GM19452 (cell line): ENCODE data around the gene PRKCZ.

Experiments used
- ATAC-seq: cut with Tn5 transposase; IDR thresholded peaks from one replicate; pipeline ENCODE4 v1.9.1; 2021; ENCODE audit not compliant: unreplicated experiment

PRKCZ gene

DNA sequence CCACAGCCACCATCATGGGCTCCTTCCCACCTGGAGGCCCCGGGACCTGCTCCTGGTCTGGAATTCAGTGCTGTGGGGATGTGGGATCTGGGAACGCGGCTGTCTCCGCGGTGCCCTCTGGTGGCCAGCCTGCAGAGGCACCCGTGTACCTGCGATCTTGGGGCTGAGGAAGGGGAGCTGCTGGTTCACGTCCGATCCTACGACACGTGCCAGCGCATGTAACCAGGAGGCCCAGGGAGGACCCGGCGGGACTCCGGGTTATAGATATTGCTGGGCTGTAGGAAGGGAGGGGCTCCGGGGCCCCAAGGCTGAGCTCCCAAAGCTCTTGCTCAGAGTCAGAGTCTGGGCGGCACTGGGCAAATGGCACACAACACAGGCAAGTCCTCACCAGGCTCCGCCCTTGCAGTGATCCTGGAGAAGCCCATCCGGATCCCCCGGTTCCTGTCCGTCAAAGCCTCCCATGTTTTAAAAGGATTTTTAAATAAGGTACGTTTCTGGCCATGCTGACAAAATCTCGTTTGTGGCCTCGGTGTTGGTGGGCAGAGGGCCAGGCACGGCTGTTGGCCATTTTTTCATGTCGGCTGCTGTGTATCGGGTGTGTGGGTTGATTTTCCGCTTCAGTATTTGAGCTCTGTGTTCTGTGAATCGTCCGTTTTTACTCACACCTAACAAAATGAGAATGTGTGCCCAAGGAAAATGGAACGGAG is 124.3 kb downstream of the PRKCZ start:
- no peak for ATAC-seq

DNA sequence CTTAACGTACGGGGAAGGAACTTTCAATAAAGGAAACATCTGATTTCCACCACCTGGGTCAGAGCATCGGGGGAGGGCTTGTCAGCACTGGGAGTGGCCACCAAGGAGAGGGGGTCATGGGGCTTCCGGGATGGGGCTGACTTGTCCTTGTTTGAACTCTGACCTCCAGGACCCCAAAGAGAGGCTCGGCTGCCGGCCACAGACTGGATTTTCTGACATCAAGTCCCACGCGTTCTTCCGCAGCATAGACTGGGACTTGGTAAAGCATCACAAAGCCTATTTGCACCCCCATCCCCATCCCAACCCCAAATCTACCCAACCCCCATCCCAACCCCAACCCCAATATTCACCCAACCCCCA is 124.8 kb downstream of the PRKCZ start:
- no peak for ATAC-seq

- no peak for ATAC-seq
Measured at GRCh38 chr1:2175681-2176454, 125.7 kb downstream of the PRKCZ start.

- ATAC-seq, result no peak
Measured at GRCh38 chr1:2176615-2177014, 126.4 kb downstream of the PRKCZ start.

DNA sequence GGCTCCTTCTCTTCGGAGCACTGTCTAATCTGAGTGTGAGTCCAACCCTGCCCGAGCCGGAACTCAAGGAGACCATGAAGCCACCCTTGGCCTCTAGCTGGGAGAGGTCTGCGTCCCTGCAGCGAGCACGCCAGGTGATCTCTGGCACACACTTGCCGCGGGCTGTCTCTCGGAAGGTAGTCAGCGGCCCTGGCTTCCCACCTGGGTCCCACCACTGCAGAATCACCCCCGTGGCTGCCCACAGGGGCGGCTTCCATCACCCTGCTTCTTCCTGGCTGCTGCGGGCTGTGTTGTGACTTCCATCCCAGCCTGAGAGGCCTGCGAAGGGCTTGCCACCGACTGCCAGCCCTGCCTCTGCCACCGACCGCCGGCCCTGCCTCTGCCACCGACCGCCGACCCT is 127.3 kb downstream of the PRKCZ start:
- ATAC-seq, result no peak

GRCh38 chr1:2177946-2178538 is 127.8 kb downstream of the PRKCZ start:
- no peak for ATAC-seq

DNA sequence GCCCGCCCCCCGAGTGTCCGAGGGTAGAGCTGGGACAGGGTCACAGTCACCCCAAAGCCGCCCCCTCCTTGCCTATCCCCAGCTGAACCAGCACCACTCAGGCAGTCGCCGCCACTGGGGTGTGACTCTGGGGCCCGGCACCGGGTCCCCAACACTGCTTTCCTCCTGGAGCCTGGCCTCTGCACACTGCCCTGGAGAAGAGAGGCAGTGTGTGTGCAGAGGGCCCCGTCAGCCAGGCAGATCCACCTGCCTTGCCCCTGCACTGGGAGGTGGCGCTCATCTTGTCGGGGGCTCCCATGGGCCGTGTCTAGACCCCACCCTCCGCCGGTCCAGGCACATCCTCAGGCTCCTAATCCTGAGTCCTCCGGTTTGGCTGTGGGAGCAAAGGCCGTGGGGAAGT is 128.7 kb downstream of the PRKCZ start:
- ATAC-seq, result no peak

DNA sequence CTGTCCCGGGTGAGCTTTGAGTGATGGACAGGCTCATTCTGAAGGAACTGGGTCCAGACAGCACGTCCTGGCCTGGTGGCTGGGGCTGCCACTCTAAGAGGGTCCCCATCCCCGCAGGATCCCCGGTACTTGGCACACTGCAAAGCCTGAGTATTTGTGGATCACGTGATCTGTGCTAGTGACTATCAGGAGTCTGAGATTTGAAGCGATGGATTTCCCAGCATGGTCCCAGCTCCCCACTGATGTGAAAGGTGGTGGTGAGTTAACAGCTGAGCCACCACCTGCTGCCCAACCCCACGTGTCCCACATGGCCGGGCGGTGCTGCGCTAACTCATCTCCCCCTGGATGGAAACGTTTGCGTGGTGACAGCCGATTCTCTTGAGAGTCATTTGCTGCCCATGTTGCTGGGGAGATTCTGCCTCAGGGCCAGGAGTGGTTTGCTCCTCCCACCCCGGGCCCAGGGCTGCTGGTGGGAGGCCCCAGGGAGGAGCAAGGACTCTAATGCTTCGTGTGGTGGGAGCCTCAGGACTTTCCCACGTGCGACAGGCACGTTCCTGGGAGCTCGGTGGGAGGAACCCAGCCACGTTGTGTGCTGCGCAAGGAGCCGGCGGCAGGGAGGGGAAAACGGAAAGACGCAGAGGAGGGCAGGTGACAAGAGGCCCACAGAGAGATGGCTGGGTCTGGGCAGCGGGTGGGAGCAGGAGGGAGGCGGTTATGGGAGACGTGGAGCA is 129.2 kb downstream of the PRKCZ start:
- ATAC-seq, result no peak

DNA sequence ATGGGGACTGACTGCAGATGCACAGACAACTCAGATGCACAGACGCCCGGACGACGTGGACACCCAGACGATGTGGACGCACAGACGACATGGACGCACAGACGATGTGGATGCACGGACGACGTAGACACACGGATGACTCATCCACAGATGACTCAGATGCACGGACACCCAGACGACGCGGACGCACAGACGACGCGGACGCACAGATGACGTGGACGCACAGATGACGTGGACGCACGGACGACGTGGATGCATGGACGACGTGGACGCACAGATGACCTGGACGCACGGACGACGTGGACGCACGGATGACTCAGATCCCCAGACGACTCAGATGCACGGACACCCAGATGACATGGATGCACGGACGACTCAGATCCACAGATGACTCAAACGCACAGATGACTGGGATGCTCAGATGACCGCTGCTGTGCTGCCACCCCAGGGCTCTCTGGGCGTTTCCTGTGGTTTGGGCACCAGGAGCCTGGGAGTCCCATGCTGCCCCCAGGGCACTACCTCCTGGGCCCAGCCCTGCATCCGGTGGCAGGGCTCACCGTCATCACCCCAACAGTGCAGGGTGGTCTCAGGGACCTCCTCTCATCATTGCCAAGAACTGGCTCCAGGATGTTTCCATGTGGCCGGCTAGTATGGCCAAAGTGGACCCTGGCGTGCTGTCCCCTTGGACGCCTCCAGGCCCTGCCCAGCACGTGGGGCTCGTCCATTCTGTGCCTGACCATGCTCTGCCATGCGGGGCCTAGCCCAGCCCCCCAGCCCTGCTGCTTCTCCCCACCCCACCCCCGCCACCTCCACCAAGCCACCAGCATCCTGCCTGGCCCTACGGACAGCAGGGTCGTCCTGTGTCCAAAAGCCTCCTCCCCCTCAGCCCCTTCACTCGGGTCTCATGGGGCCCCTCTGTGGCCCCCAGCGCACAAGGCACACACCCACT is 130.4 kb downstream of the PRKCZ start:
- no peak for ATAC-seq

- no peak for ATAC-seq
Measured at GRCh38 chr1:2181271-2181670, 131.1 kb downstream of the PRKCZ start.

- no peak for ATAC-seq
Measured at GRCh38 chr1:2181752-2182151, 131.5 kb downstream of the PRKCZ start.

- no peak for ATAC-seq
Measured at GRCh38 chr1:2182376-2182775, 132.2 kb downstream of the PRKCZ start.

- no peak for ATAC-seq
Measured at GRCh38 chr1:2183937-2184334, 133.7 kb downstream of the PRKCZ start.

- no peak for ATAC-seq
Measured at GRCh38 chr1:2184531-2184930, 134.3 kb downstream of the PRKCZ start.

DNA sequence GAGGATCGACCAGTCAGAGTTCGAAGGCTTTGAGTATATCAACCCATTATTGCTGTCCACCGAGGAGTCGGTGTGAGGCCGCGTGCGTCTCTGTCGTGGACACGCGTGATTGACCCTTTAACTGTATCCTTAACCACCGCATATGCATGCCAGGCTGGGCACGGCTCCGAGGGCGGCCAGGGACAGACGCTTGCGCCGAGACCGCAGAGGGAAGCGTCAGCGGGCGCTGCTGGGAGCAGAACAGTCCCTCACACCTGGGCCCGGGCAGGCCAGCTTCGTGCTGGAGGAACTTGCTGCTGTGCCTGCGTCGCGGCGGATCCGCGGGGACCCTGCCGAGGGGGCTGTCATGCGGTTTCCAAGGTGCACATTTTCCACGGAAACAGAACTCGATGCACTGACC is 134.7 kb downstream of the PRKCZ start:
- no peak for ATAC-seq

GRCh38 chr1:2185880-2186855 is 136.0 kb downstream of the PRKCZ start:
- no peak for ATAC-seq

- no peak for ATAC-seq
Measured at GRCh38 chr1:2186901-2187300, 136.7 kb downstream of the PRKCZ start.

GRCh38 chr1:2187619-2188018 is 137.4 kb downstream of the PRKCZ start:
- no peak for ATAC-seq

DNA sequence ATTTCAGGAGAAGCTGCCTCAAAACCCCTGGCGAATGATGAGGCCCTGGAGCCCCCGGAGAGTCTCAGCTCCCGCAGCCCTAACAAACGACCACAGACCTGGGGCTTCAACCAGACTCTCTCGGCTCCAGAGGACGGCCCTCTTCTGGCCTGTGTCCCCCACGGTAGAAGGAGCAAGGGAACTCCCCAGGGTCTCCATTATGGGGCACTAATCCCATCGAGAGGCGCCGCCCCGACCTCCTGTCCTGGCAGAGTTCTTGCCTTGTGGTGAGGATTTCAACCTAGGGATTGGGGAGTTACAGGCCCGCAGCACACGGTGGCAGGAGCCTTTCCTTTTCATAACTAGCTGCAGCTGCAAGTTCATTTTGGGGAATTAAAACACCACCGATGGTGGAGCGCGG is 138.1 kb downstream of the PRKCZ start:
- ATAC-seq, result no peak
